ENCODE data around the gene IL19. TPM values are rescaled to one million over a fixed set of nuclear protein-coding genes. Genes with fewer than 3 reads are reported as not detected.
A peak's percentile ranks its signal among the peaks of the same experiment; 100 is the strongest.

Gene IL19
- total RNA-seq, 1 donor from 2014 or later, result not detected

GRCh38 chr1:206798384-206798996, 27.9 kb downstream of the IL19 start:
- no peak for DNase-seq (ENCODE audit: low spot score)

GRCh38 chr1:206799311-206799710, 28.7 kb downstream of the IL19 start:
- no peak for DNase-seq (ENCODE audit: low spot score)

- no peak for DNase-seq (ENCODE audit: low spot score)
These were observed 29.8 kb downstream of the IL19 start for GRCh38 chr1:206800411-206800810.

- no peak for DNase-seq (ENCODE audit: low spot score)
These were observed 30.3 kb downstream of the IL19 start for GRCh38 chr1:206800891-206801290.

- no peak for DNase-seq (ENCODE audit: low spot score)
These were observed 30.9 kb downstream of the IL19 start for GRCh38 chr1:206801467-206801866.

GRCh38 chr1:206802401-206802800, 31.8 kb downstream of the IL19 start:
- DNase-seq (ENCODE audit: low spot score), result no peak

- DNase-seq (ENCODE audit: low spot score), result no peak
These were observed 32.7 kb downstream of the IL19 start for GRCh38 chr1:206803221-206803730.

GRCh38 chr1:206804156-206804737, 33.7 kb downstream of the IL19 start:
- no peak for DNase-seq (ENCODE audit: low spot score)

- DNase-seq (ENCODE audit: low spot score), result no peak
These were observed 34.8 kb downstream of the IL19 start for GRCh38 chr1:206805357-206805756.

GRCh38 chr1:206808615-206809014, 38.0 kb downstream of the IL19 start:
- no peak for DNase-seq (ENCODE audit: low spot score)

- DNase-seq (ENCODE audit: low spot score), result no peak
These were observed 39.0 kb downstream of the IL19 start for GRCh38 chr1:206809504-206810084.

- no peak for DNase-seq (ENCODE audit: low spot score)
These were observed 41.9 kb downstream of the IL19 start for GRCh38 chr1:206812471-206812870.

- peak; percentile 83 for DNase-seq (ENCODE audit: low spot score)
These were observed 44.3 kb downstream of the IL19 start for GRCh38 chr1:206814716-206815341.

GRCh38 chr1:206816390-206817287, 46.1 kb downstream of the IL19 start:
- peak; percentile 67 for DNase-seq (ENCODE audit: low spot score)

- DNase-seq (ENCODE audit: low spot score), result no peak
These were observed 50.9 kb downstream of the IL19 start for GRCh38 chr1:206821493-206821892.

GRCh38 chr1:206823727-206824126, 53.2 kb downstream of the IL19 start:
- DNase-seq (ENCODE audit: low spot score), result peak; percentile 19

GRCh38 chr1:206824331-206824730, 53.8 kb downstream of the IL19 start:
- peak; percentile 31 for DNase-seq (ENCODE audit: low spot score)

- no peak for DNase-seq (ENCODE audit: low spot score)
These were observed 55.8 kb downstream of the IL19 start for GRCh38 chr1:206826394-206826793.

- no peak for DNase-seq (ENCODE audit: low spot score)
These were observed 57.5 kb downstream of the IL19 start for GRCh38 chr1:206828061-206828460.

- no peak for DNase-seq (ENCODE audit: low spot score)
These were observed 58.2 kb downstream of the IL19 start for GRCh38 chr1:206828765-206829164.

GRCh38 chr1:206829282-206829681, 58.7 kb downstream of the IL19 start:
- no peak for DNase-seq (ENCODE audit: low spot score)

GRCh38 chr1:206829875-206830274, 59.3 kb downstream of the IL19 start:
- DNase-seq (ENCODE audit: low spot score), result no peak

Data from umbilical cord (tissue), 2 donors.